NCI-H748 (cell line): ENCODE data around the gene DDR2.
A peak's percentile ranks its signal among the peaks of the same experiment; 100 is the strongest.

Source experiments
- DNase-seq: peaks from one replicate; lab custom pipeline; 2025; ENCODE audit not compliant: unreplicated experiment; lab: John Stamatoyannopoulos, UW

DDR2 gene

DNA sequence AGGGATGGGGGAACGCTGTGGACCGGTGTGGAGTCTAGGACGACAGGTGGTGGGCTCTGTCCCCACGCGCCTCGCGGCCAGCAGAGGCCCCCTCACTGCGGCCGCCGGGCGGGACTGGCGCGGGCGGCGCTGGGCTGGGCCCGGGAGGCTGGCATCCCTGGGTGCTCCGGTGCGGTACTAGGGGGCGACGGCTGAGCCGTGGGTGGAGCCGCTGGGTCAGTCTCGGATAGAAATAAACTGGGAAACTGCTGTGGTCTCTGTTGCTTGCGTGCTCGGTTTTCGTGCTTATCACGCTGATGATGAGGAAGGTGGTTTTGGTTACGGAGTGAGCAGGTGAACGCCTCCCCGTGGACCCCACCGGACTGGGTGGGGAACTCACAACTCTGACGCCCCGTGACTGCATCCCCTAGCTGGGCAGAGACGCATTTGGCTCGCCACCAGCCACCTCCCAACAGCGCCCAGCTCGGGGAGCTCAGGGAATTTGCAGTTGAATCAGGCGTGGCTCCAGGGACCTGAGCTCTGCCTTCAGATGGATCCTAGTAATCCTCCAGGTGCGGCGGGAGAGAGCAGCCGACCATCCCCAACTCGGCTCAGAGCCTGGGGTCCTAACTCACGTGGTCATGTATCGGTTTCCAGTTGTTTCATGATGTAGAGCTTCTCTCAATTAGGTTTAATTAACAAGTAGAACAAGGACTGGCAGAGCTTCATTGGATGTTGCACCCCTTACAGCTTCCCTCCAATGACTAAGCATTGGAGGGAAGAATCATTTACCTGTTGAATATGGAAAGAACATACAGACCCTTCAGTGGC lies 190.3 kb downstream of the DDR2 start:
- DNase-seq: peak; percentile 86

DNA sequence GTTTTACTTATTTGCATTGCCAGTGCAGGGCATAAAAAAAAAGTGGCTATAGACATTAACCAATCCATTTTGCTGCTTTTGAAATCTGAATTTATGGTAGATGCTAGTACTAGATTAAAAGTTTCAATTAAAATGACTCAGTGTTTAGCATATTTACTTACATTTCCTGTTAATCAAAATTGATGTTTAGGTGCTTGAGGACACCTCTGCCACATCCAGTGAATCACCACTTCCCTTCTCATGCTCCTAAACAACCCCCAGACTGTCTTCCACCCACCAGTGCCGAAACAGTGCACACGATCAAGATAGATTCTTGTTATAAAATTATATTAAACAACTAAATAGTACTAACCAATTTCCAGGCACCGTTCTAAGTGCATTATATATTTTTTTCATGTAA lies 191.0 kb downstream of the DDR2 start:
- DNase-seq: no peak

DNA sequence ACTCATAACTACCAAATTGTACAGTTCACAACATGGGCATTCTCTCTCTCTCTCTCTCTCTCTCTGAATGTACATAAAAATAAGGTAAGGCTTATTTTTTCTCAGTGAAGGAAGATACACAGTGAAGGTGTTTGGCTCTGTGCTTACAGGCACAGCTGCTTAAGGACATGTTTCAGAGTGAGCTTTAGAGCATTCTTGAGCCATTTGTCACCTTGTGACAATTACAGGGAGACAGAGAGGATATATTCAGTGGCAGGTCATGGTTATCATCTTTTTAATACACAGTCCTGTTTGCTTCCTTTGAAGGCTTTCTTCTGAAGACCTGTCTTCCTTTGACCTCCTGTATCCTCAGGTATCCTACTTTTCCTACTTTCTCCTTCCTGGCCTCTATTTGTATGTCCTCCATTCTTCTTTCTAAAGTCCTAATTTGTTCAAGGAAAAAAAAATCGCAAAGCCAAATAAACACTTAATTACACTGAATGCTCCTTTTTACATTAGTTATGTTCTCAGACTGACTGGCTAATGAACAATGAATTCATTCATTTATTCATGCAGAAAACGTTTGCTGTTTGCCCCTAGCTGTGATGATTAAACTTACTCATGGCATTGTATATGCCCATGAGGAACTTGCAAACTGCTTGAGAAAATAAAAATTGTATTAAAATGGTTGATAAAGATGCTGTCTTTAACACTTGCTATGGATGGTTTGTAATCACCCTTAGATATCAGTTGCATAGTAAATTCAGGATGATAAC lies 191.7 kb downstream of the DDR2 start:
- DNase-seq: no peak

DNA sequence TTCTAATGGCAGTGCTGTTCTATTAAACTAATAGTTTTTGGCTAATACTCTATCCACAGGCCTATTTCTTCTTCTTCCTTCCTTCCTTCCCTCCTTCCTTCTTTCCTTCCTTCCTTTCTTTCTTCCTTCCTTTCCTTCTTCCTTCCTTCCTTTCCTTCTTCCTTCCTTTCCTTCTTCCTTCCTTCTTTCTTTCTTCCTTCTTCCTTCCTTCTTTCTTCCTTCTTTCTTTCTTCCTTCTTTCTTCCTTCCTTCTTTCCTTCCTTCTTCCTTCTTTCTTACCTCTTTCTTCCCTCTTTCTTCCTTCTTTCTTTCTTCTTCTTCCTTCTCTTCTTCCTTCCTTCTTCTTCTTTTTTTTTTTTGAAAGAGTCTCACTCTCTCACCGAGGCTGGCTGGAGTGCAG lies 197.0 kb downstream of the DDR2 start:
- no peak for DNase-seq

DNA sequence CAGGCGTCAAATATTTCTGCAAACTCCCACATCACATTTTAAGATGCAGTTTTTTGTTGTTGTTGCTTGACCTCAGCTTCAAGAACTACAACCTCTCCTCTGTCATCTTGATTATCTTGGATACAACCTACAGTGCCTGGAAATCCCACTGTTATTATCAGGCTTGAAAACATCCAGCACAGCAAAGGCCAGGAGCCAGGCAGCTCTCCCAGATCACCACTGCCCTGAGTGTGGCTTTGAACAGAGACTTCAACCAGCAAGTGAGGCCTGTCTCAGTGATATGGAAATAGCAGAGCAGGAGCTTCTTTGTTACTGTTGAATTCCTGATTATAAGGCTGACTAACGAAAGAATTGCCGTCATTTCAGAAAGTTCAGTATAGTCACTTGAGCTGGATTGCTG lies 200.2 kb downstream of the DDR2 start:
- no peak for DNase-seq

DNA sequence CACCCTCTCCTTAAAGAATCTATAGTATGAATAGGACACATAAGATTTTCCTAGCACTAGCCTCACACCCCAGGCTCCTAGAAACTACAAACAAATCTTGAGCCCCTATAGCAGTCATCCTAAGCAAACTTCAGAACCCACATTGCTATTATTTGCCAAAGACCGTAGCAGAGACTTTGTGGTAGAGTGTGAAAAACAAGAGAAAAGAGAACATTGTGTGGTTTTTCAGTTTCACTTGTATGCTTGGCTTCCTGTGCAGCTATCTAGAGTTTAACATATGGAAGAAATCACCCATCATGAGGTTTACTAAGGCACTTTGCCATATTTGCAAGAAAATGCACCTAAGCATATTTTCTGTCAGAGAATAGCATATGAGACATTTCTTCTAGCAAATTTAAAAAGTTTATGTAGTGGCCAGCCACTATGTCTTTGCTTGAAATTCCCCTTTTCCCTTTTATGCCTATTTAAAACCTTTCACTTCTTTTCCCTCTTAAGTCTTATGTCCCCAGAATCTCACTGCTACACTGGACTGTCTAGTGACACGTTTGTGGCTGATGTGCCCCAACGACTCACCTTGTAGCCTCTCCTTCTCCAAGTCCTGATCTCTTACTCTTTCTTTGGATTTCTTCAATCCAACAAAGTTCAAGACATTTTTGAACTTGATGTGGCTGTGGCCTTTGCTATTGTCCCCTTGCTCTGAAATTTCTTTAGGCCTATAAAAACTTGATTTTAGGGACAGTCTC lies 203.1 kb downstream of the DDR2 start:
- no peak for DNase-seq
